Fibroblast of gingiva (primary cell): ENCODE measurements around the gene PRDX2.
"Not testable (repeated sequence)": the region's sequence is repeated elsewhere in the genome, so short reads cannot be mapped to it uniquely, and the experiment has no call there.

Experiments used
- DNase-seq: peaks from one replicate; pipeline ENCODE4 v3.0.0-alpha.2; 2011; ENCODE audit warnings: low read depth

PRDX2 gene

GRCh38 chr19:12801466-12802266, at the start of gene PRDX2, which contains the start of gene THSD8:
TSS of gene PRDX2 (minus strand) at chr19:12801800. CDS start at chr19:12801261, 539 bp downstream.
TSS of gene THSD8 (plus strand) at chr19:12802069. CDS start at chr19:12802072, 3 bp downstream.
- peak; percentile 71 for DNase-seq

GRCh38 chr19:12847159-12848139, 45.8 kb upstream of the PRDX2 start:
- DNase-seq, result peak; percentile 69

GRCh38 chr19:12846613-12847012, 45.0 kb upstream of the PRDX2 start:
- DNase-seq, result not testable (repeated sequence)

- DNase-seq, result no peak
Measured at GRCh38 chr19:12843999-12844732, 42.6 kb upstream of the PRDX2 start.

- DNase-seq, result no peak
Measured at GRCh38 chr19:12843328-12843727, 41.7 kb upstream of the PRDX2 start.

GRCh38 chr19:12842511-12842910, 40.9 kb upstream of the PRDX2 start:
- no peak for DNase-seq

- no peak for DNase-seq
Measured at GRCh38 chr19:12841094-12841493, 39.5 kb upstream of the PRDX2 start.

- DNase-seq, result peak; percentile 20
Measured at GRCh38 chr19:12840091-12841079, 38.8 kb upstream of the PRDX2 start.

GRCh38 chr19:12838886-12839756, 37.5 kb upstream of the PRDX2 start:
- no peak for DNase-seq

GRCh38 chr19:12838182-12838885, 36.7 kb upstream of the PRDX2 start, which contains the start of gene MAST1:
TSS of gene MAST1 (plus strand) at chr19:12838515. CDS start at chr19:12838573, 58 bp downstream.
- no peak for DNase-seq

- DNase-seq, result no peak
Measured at GRCh38 chr19:12837225-12837624, 35.6 kb upstream of the PRDX2 start.

- no peak for DNase-seq
Measured at GRCh38 chr19:12836529-12836863, 34.9 kb upstream of the PRDX2 start.

GRCh38 chr19:12834976-12835757, 33.6 kb upstream of the PRDX2 start:
- no peak for DNase-seq

GRCh38 chr19:12834566-12834943, 33.0 kb upstream of the PRDX2 start, which contains the start of gene RTBDN:
TSS of gene RTBDN (minus strand) at chr19:12834579. CDS start at chr19:12829979, 4,600 bp downstream.
- DNase-seq, result no peak

GRCh38 chr19:12833738-12834565, 32.4 kb upstream of the PRDX2 start:
- DNase-seq, result no peak

- no peak for DNase-seq
Measured at GRCh38 chr19:12833418-12833737, 31.8 kb upstream of the PRDX2 start.

GRCh38 chr19:12828494-12828893, 26.9 kb upstream of the PRDX2 start:
- peak; percentile 32 for DNase-seq
